Gastroesophageal sphincter (tissue), 4 donors: ENCODE measurements around the gene LRRC1. TPM values are rescaled to one million over a fixed set of nuclear protein-coding genes. Genes with fewer than 3 reads are reported as not detected.

Source experiments
- ATAC-seq: fragments of 150-250 bp; one replicate; pipeline ENCODE4 v1.9.1; 2016; ENCODE audit warnings: mild to moderate bottlenecking, moderate library complexity
- H3K27ac ChIP-seq, 4 donors: fragments of 200-600 bp; sonication (generic) in 3 of 4; 1 replicate in 3 of 4; 2 replicates in 1 of 4; pipeline ENCODE4 v1.5.1; 2016 to 2019
- H3K27me3 ChIP-seq: fragments of 200-600 bp; sonication (generic); one replicate; pipeline ENCODE4 v1.5.1; 2019
- H3K36me3 ChIP-seq, 2 donors: fragments of 200-600 bp; sonication (generic); one replicate each; pipeline ENCODE4 v1.5.1; 2019; ENCODE audit warnings: control low read depth in 1 of 2
- H3K4me1 ChIP-seq, 3 donors: fragments of 200-600 bp; sonication (generic); 1 replicate in 2 of 3; 2 replicates in 1 of 3; pipeline ENCODE4 v1.5.1; 2016 to 2019; ENCODE audit warnings: control low read depth in 2 of 3
- H3K4me3 ChIP-seq, 2 donors: fragments of 200-600 bp; sonication (generic); one replicate each; pipeline ENCODE4 v1.5.1; 2019; ENCODE audit warnings: mild to moderate bottlenecking in 1 of 2, moderate library complexity in 1 of 2
- H3K9me3 ChIP-seq, 3 donors: fragments of 200-600 bp; sonication (generic); one replicate each; pipeline ENCODE4 v1.5.1; 2017 to 2019; ENCODE audit warnings: control low read depth in 2 of 3
- CTCF ChIP-seq, 4 experiments: fragments of 200-600 bp in 2 of 4; fragments of 450-650 bp in 2 of 4; sonication (generic) in 1 of 4; IDR thresholded peaks; one replicate each; pipeline ENCODE4 v1.5.1; 2017 to 2019; ENCODE audit warnings: antibody characterized with exemption in 4 of 4, mild to moderate bottlenecking in 2 of 4, moderate library complexity in 2 of 4
- EP300 ChIP-seq: sonication (generic); formaldehyde crosslinking; IDR thresholded peaks from one replicate; pipeline ENCODE4 v1.6.1; 2017; ENCODE audit warnings: antibody characterized with exemption, mild to moderate bottlenecking
- POLR2A ChIP-seq, 2 donors: fragments of 450-650 bp; IDR thresholded peaks; one replicate each; pipeline ENCODE4 v1.6.1; 2017; ENCODE audit warnings: antibody characterized with exemption in 2 of 2, mild to moderate bottlenecking in 2 of 2, moderate library complexity in 1 of 2
- POLR2AphosphoS5 ChIP-seq: sonication (generic); formaldehyde crosslinking; IDR thresholded peaks from one replicate; pipeline ENCODE4 v1.6.1; 2017; ENCODE audit warnings: antibody characterized with exemption
- WGBS, 2 donors: methylation state at CpG; one replicate each; pipeline ENCODE4 v1.1.5; 2018; ENCODE audit warnings: low coverage in 1 of 2; 5-methylcytosine and 5-hydroxymethylcytosine counted together
- total RNA-seq, 4 donors: library from RNA; depleted of rRNA; stranded (reverse); fragments of >200 nt; gene quantifications; one replicate each; pipeline ENCODE4 v1.1.0, GENCODE V29; 2016

LRRC1 gene
- total RNA-seq, 4 donors from 2014 or later = 12.4 to 28.3 (median 15.5) TPM

GRCh38 chr6:53960311-53960710 lies 165.5 kb downstream of the LRRC1 start:
- WGBS, 2 donors = 81 to 100% methylated on average over 2 to 4 of the region's 4 CpGs
- Histone ChIP-seq H3K4me1 (no peaks in the 10 kb centered on the region), H3K27me3 (no peaks in the 10 kb centered on the region), H3K36me3 (no peaks in the 10 kb centered on the region), H3K4me3 (no peak overlapping the region), H3K27ac (no peak overlapping the region), H3K9me3 (no peaks in the 10 kb centered on the region)
- ATAC-seq = no peak
- TF ChIP-seq POLR2AphosphoS5 (no peak), CTCF (IDR thresholded peaks at IDR 0.05) (no peak), POLR2A (IDR thresholded peaks at IDR 0.05) (no peak), EP300 (no peak)

- WGBS, 2 donors = 72 to 77% methylated on average over 7 of the region's 7 CpGs
- no peak for ATAC-seq
These were observed 167.0 kb downstream of the LRRC1 start for GRCh38 chr6:53961679-53962370.

GRCh38 chr6:53962646-53963045 lies 167.8 kb downstream of the LRRC1 start:
- no peak overlapping the region for H3K27ac ChIP-seq
- no peak for ATAC-seq
- H3K4me3 ChIP-seq = no peak overlapping the region
- no peaks in the 10 kb centered on the region for H3K9me3 ChIP-seq
- TF ChIP-seq POLR2AphosphoS5 = no peak
- no peak for TF ChIP-seq CTCF (IDR thresholded peaks at IDR 0.05)
- no peak for TF ChIP-seq EP300
- no peak for TF ChIP-seq POLR2A (IDR thresholded peaks at IDR 0.05)
- H3K27me3 ChIP-seq = no peaks in the 10 kb centered on the region
- 74 to 84% methylated on average over 2 of the region's 2 CpGs for WGBS, 2 donors
- no peaks in the 10 kb centered on the region for H3K4me1 ChIP-seq
- no peaks in the 10 kb centered on the region for H3K36me3 ChIP-seq

More at GRCh38 chr6:53961679-53962370, 167.0 kb downstream of the LRRC1 start:
- no peak overlapping the region for H3K4me3 ChIP-seq
- H3K9me3 ChIP-seq = no peaks in the 10 kb centered on the region
- no peak overlapping the region for H3K27ac ChIP-seq
- TF ChIP-seq EP300 = no peak
- no peak for TF ChIP-seq CTCF (IDR thresholded peaks at IDR 0.05)
- no peak for TF ChIP-seq POLR2A (IDR thresholded peaks at IDR 0.05)
- no peak for TF ChIP-seq POLR2AphosphoS5
- H3K27me3 ChIP-seq = no peaks in the 10 kb centered on the region
- H3K36me3 ChIP-seq = no peaks in the 10 kb centered on the region
- no peaks in the 10 kb centered on the region for H3K4me1 ChIP-seq

- no peak overlapping the region for H3K4me3 ChIP-seq
- H3K4me1 ChIP-seq = no peaks in the 10 kb centered on the region
- H3K27ac ChIP-seq = no peak overlapping the region
- H3K9me3 ChIP-seq = no peaks in the 10 kb centered on the region
- TF ChIP-seq POLR2AphosphoS5 (no peak), POLR2A (IDR thresholded peaks at IDR 0.05) (no peak), CTCF (IDR thresholded peaks at IDR 0.05) (no peak), EP300 (no peak)
- no peak for ATAC-seq
- WGBS, 2 donors = 54 to 77% methylated on average over 2 of the region's 2 CpGs
- H3K36me3 ChIP-seq = no peaks in the 10 kb centered on the region
- H3K27me3 ChIP-seq = no peaks in the 10 kb centered on the region
These were observed 172.6 kb downstream of the LRRC1 start for GRCh38 chr6:53967415-53967814.

Other genes starting within 250 kb of the LRRC1 start
- gene GCLC, start 249.9 kb upstream of the LRRC1 start, total RNA-seq = 10 to 100 TPM; 63.5 to 84.3 (median 71.7) TPM
- gene KLHL31, start 129.2 kb upstream of the LRRC1 start, total RNA-seq = under 1 TPM; 0.07 to 0.62 (median 0.44) TPM